Measurements from ENCODE around the gene USP6NL.
A peak's percentile ranks its signal among the peaks of the same experiment; 100 is the strongest.
"Not testable (repeated sequence)": the region's sequence is repeated elsewhere in the genome, so short reads cannot be mapped to it uniquely, and the experiment has no call there.

The USP6NL gene

DNA sequence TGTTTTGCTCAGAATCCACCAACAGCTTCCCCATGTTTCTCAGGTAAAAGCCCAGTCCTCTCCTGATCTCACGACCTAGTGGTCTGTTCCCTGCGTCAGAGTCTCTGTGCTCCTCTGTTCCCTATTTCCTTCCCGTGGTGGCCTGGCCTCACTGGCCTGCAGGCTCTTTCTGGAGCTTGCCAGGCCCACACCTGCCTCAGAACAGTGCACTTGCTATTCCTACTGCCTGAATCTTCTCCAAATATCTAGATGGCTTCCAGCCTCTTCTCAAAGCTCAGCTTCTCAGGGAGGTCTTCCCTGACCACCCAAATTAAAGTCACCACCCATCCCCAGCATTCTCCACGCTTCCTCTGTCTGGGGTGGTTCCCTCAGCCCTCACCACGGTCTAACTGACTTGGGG, 165.3 kb downstream of the USP6NL start:
- DNase-seq (ENCODE audit: low read depth in 2 of 2) = no peak

DNA sequence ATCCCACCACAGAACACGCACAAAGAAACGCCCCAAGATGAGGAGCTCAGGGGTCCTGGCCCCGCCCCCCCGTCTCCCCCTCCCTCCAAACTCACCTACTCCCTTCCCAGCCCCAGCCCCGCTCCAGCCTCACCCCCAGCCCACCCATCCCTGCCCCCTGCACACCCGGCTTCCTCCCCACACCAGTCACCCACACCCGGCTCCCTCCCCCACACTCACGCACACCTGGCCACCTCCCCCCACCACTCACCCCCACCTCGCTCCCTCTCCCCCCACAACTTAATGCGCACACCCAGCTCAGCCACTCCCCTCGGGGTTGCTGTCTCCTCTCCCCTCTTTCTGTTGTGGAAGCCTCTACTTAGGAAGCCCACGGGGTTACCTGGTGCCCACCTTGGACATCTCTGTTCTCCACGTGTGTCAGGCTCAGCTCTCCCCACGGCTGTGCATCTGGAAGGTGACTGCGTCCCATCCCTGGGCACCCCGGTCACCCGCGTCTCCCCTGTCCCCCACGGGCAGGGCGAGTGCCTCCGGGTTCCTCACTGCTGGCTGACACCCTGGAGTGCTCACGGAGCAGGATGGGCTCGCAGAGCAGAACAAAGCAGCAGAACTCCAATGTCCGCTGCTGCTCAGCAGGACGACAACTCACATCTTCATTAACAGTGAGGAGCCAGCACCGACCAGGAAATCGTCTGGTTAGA, 166.8 kb downstream of the USP6NL start:
- no peak for DNase-seq (ENCODE audit: low read depth in 2 of 2)

DNA sequence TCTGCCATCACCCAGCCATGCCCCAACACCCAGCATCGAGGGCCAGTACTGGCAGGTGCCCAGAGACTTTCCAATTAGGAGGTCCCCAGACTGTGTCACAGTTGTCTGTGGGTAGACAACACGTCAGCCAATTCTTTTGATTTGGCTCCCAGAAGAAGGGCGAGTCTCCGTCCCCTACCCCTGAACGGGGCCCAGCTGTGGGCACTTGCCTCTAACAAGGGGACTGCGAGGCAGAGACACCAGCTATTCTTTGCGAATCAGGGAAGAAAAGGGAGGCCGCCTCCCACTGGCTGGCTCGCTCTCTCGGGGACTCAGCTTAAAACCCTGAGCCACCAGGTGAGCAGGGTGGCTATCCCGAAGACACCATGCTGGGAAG, 167.3 kb downstream of the USP6NL start:
- no peak for DNase-seq (ENCODE audit: low read depth in 2 of 2)

DNA sequence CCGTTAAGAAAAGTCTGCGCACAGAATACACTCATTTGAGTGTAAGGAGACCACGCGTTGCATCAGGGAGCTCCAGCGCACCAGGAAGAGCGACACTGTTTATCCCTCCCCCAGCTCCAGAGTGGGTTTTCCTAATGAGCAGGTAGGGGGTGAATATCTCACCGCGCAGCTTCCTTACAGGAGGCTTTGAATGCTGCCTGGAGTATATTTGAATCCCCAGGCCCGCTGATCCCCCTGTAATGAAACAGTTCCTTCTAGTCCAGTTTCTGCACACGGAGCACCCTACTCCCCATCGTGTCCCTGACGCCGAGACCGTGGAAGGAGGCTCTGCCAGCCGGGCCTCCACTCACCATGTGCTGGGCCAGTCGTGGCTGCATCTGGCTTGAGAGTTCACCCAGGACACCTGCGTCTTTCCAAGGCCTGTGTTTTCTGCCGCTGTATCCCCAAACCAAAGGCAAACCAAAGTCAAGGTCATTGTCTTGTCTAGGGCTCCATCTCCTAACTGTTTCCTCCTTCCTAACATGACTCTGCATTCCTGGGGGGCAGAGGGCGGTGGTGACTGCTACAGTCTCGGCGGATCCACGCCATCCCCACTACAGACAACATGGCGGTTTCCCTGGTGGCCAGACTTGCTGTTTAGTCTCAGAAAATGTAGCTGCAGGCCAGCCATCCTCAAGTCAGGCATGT, 167.8 kb downstream of the USP6NL start:
- no peak for DNase-seq (ENCODE audit: low read depth in 2 of 2)

DNA sequence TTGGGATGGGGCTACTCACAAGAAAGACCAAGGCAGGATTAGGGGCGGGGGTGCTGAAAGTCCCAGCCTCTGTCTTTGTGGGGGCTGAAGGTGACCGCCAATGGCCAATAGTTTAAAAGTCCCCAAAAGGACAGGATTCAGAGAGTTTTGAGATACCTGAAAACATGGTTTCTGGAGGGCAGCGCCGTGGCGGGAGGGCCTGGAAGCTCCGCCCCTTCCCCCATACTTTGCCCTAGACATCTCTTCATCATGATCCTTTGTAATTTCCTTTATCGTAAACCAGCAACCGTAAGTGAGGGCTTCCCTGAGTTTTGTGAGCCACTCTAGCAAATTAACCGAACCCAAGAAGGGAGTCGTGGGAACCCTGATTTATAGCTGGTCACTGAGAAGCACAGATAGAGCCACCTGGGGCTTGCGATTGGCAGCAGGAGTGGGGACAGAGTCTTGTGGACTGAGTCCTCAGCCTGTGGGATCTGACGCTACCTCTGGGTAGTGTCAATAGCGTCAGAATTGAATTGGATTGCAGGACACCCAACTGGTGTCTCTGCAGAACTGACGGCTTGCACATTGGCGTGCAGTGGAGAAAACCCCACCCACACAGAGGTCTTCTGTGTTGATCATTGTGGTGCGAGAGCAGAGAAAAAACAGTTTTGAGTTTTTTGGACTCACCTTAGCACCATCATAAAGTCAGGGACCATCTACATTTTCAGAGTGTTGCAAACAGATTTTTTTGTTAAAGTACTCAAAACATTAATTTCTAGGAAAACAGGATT, 169.3 kb downstream of the USP6NL start:
- no peak for DNase-seq (ENCODE audit: low read depth in 2 of 2)

DNA sequence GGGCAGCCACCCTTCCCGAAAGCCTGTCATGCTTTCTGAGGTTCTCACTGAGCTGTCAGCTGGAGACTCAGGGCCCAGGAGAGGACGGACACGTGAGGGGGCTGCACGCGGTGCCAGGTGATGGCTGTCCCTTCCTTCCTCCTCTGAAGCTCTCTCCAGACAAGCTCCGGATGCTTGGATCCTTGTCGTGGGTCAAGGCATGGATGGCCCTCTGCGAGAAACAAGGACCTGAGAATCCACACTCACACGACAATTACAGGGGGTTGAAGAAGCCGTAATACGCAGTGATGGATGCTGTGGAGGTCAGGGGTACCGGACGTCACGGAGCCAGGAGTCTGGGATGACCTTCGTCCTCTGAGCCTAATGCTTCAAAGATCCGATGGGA, 170.3 kb downstream of the USP6NL start:
- DNase-seq (ENCODE audit: low read depth in 2 of 2) = no peak

DNA sequence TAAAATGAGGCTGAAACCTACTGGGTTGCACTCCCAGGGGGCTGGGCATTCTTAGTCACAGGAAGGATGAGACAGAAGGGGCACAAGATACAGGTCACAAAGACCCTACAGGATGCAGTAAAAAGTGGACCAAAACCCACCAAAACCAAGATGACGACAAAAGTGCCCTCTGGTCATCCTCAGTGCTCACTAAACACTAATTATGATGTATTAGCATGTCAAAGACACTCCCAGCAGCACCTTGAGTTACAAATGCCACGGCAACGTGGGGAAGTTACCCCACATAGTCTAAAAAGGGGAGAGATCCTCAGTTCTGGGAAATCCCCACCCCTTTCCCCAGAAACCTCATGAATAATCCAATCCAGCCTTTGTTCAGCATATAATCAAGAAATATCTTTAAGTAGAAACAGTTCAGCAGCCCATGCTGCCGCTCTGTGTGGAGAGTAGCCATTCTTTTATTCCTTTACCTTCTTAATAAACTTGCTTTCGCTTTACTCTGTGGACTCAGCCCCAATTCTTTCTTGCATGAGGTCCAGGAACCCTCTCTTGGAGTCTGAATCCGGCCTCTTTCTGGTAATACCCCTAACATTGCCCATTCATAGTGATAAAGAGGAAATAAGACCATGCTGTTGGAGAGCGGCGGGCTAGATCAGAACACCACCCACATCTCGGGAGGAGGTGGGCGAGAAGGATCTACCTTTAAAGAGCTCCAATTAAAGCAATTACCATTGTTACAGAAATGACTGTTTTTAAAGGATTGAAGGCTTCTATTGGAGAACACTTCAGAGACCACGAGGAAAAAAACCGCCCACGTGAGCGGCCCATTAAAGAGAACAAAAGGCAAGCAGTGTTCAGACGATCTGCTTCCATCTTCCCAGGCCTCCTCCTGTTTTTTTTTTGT, 170.9 kb downstream of the USP6NL start:
- peak in 1 of 2 donors; percentile 6 for DNase-seq (ENCODE audit: low read depth in 2 of 2)

DNA sequence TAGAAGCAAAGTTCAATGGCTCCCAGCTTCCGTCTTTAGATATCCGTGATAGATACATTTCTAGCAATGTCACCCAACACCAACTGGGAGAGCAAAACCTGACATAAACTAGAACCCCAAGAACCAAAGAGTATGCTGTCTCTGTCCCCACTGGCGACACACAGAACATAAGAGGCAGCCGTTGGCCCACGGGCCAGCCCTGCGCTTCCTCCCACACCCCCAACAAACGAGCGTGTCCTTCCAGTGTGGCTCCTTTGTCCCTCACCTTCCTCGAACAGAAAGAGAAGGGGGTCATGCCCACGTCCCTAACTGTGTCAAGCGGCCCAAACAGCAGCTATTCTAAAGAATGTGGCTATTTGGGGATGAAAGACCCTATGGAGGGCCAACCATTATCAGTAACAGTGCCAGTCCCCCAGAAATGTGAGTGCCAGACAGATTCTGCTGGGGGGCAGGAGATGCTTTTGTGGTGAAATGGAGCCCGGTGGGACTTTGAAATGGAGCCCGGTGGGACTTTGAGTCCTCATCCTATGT, 171.9 kb downstream of the USP6NL start:
- DNase-seq (ENCODE audit: low read depth in 2 of 2) = no peak

DNA sequence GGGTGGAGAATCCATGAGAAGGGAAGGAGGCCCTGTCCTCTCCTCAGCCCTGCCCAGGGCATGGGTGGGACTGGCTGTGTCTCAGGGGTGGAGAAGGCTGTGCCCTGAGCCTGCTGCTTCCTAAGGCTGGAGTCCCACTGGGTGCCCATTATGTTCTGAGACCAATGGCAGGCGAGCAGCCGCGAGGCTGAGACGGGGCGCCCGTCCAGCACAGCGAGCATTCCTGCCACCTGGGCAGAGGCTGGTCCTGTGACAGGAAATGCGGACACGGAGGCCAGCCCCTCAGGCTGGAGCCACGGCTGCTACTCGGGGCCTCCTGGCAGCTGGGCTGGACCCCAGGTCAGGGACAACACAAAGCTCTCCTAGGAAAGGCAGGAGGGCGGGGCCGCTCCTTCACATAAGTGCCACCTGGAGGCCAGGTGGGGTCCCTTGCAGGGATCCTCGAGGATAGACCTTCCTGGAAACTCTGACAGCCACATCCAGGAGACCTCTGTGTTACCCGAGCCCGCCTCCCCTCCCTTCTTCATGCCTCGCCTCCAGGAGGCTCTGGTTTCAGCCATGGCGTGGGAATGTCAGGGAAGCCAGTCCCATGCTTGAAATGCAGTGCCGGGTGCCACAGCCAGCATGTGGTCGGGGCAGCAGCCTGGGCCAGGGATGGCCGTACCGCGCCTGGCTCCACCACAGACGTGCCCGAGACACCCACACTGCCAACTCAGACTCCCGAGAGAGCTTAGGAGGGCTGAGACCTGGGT, 173.9 kb downstream of the USP6NL start:
- DNase-seq (ENCODE audit: low read depth in 2 of 2) = no peak

DNA sequence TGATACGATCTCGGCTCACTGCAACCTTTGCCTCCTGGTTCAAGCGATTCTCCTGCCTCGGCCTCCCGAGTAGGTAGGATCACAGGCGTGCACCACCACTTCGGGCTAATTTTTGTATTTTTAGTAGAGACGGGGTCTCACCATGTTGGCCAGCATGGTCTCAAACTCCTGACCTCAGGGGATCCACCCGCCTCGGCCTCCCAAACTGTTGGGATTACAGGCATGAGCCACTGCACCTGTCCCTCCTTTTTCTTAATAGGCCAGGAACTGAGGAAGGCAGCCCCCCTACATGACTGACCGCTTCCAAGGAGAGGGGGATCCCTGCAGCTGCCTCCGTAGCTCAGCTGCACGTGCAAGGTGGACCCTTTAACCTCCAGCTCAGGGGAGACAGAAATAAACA, 175.0 kb downstream of the USP6NL start:
- not testable (repeated sequence) for DNase-seq (ENCODE audit: low read depth in 2 of 2)

DNA sequence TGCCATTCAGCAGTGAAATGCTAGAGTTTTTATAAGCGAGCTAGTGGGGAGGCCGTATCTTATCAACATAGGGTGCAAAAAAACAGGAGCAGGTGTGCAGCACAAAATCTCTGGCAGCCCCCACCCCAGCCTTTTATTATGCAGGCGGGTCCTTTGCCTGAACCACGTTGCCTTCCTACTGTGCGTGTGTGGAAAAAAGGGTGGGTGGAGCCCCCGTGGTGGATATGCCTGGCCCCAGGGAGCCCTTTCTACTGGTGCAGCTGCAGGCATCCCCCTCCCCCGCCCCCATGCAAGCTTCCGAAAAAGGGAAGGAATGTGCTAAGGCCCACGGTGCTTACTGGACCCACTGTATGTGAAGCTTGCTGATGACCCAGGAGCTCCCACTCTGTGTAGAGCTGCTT, 175.9 kb downstream of the USP6NL start:
- DNase-seq (ENCODE audit: low read depth in 2 of 2) = no peak

DNA sequence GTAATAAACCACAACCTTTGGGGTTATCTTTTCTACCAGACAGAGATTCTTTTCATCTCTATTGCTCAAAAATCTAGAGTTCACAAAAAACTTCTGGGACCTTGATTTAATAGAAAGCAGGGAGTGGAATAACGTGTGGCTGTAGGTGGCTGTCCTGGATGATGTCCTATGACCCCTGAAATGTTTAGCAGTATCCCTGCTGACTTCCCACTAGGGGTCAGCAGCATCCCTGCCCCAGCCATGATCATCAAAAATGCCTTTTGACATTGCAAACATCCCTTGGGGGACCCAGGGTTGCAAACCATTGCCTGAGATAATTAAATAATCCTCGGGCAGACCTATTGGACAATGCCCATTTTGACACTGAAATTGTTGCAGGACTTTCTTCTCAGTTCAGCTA, 177.1 kb downstream of the USP6NL start:
- DNase-seq (ENCODE audit: low read depth in 2 of 2) = no peak

DNA sequence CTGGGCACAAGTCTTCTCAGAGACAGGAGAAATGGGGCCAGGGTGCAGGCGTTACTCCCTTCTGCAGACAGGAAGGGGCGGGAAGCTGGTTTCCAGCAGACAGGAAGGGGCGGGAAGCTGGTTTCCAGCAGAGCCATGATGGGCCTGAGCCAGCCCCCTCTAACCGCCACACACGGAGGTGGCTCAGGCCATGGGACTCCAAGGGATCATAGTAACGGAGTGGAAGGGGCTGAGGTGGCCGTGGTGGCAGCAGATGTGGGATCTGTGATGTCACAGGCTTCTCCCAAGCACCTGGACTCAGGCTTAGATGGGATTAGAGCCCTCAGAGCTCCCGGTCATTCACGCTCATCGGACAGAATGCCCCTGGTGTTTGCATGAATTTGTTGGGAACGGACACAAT, 177.8 kb downstream of the USP6NL start:
- no peak for DNase-seq (ENCODE audit: low read depth in 2 of 2)

DNA sequence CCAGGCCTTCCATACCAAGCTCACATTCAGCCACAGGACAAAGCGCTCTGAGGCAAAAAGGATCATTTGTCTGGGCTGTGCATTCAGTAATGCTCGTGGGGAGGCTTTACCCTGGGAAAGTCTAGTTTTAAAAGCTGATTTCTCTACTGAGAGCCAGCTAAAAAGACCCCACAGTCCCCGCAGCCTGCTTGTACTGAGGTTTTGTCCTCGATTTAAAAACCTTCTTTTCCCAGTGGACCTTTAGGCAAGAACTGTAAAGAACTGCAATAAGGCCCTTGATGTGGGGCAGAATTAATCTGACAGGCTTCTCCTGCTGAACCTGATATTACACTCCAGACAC, 180.3 kb downstream of the USP6NL start:
- no peak for DNase-seq (ENCODE audit: low read depth in 2 of 2)

DNA sequence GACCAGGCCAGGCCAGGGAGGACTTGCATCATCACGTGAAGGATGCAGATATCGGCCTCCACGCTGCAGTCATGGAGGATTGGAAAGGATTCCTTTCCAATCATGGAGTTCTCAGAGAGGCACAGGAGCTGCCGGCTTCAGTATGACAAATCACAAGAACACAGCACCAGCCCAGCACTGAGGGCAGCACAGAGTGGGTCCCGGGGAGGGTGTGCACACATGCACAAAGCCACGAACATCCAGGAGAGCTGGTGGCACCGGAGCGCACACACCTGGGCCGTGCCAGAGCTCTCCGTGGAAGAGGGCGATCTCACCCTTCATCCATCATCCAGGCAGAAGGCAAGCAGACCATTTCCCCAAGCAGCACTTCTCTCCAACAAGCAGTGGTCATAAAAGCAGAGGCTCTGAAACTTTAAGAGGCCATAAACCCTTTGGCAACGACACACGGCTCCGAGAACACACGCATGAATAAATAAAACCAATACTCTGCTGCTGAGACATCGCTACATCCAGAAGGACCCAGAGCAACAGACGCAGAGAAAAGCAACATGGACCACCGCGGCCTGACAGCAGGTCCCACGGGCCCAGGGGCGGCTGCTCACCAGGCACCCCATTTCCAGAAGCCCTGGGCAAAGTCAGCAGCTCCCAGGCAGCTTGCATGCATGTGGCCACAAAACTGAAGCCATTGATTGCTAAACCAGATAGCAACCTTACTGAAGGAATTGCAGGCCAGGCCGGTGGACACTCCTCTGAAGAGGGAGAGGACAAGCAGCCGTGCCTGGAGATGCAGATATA, 180.8 kb downstream of the USP6NL start:
- DNase-seq (ENCODE audit: low read depth in 2 of 2) = no peak

DNA sequence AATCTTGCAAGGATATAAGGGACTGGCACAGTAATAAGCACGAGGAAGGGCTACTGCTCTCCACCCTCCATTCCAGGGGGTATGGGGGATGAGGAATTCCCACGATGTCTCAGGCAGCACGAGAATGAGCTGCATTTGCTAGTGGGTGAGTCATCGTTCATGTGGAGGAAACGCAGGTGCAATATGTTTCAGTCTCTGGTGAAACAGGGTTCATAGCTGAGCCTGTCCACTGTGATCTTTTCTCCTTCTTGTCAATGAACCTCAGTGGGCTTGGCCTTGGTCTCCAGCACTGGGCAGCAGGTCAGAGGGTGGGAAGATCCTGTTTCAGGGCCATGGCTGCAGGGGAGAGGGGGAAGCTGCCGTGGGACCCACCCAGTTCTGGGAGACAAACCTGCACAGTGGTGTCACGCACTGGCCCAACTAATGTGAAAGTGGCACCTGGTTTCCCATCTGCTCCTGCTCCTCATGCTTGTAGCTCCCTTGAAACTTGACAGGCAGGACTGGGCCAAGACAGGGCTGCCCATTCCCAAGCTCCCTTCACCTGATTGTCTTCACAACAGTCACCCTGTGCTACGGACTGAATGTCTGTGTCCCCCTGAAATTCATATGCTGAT, 181.9 kb downstream of the USP6NL start:
- DNase-seq (ENCODE audit: low read depth in 2 of 2) = no peak

DNA sequence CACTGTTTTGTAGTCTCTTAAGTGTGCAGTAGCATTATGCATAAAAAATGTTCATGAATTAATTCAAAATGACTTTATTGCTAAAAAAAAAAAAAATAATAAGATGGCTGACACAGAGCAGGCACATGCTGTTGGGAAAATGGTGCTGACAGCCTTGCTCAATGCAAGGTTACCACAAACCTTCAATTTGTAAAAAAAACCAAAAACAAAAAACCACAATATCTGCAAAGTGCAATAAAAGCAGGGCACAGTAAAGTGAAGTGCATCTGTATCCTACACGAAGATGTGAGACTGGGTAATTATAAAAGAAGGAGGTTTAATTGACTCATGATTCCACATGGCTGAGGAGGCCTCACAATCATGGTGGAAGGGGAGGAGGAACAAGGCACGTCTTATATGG, 185.8 kb downstream of the USP6NL start:
- DNase-seq (ENCODE audit: low read depth in 2 of 2) = no peak

DNA sequence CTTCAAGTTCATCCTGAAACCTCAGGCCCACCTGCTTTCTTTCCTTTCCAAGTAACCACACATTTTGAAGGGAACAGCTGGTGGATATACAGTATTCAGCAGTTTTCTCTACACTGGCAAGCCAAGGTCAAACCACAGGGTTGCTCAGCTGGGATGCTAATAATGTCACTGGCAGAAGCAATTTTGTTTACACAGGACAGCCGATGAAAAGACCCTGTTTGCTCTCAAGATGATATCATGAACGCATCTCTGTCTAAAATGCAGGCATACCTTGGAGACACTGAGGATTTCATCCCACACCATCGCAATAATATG, 186.2 kb downstream of the USP6NL start:
- DNase-seq (ENCODE audit: low read depth in 2 of 2) = no peak

DNA sequence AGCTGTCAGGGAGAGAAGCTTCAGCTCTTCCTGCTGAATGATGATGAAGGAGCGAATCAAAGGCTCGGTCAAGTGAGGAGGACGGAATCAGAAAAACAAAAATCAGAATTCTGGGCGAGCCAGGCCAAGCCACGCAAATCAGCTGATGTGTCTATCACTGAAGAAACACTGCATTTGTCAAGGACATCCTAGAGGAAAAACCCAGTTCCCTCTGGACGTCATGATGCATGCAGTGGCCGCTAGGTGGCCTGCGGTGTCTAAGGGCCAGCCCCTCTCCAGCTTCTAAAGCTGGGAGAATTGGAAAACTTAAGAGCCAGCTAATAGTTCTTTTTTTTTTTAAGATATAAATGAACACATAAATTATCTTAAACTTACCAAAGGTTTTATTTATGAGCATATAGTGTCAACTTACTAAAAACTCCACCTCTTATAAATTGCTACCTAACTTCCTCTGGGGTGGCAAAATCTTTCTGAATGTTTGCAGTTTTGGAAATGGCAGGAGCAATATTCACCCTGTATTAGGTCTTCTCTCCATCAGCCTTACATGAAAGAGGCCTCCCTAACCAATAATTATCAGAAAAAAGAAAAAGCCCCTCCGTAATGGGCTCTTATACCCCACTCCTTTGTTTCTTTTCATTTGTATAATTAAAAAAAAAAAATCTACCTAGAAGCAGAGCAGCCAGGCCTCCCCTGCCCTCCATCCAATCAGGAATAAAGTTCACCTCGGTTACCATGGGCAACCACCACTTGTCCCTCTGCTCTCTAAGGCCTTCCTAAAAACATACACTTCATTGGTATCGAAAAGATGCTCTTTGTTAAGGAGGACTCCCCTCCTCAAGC, 186.8 kb downstream of the USP6NL start:
- no peak for DNase-seq (ENCODE audit: low read depth in 2 of 2)
